Measurements from ENCODE around the gene ATAD3C. TPM values are rescaled to one million over a fixed set of nuclear protein-coding genes. Genes with fewer than 3 reads are reported as not detected.
"Not testable (repeated sequence)": the region's sequence is repeated elsewhere in the genome, so short reads cannot be mapped to it uniquely, and the experiment has no call there.

ATAD3C gene
- polyA plus RNA-seq, 1 of the 3 experiments (the other 2 are of a cell fraction): 0.38 TPM

- Histone ChIP-seq H3K4me3 (ENCODE audit: low read depth in 2 of 2, low read length in 1 of 2) (no peak overlapping the region), H3K4me1 (ENCODE audit: control insufficient read depth in 1 of 2, insufficient read depth in 2 of 2, low read depth in 1 of 2, low read length in 1 of 2) (peaks cover 4 to 5% of the 10 kb centered on the region in 2 experiments; a peak in 1 of 4 replicates), H3K27ac (ENCODE audit: low read depth in 2 of 2, low read length in 1 of 2) (no peak overlapping the region), H2AFZ (ENCODE audit: low read depth) (no peak overlapping the region), H3K27me3 (ENCODE audit: insufficient read depth) (no peaks in the 10 kb centered on the region), H3K4me2 (no peak overlapping the region), H3K36me3 (replicated peaks in 1 of 2; ENCODE audit: control insufficient read depth in 1 of 2, insufficient read depth in 2 of 2, low read length in 1 of 2) (peaks cover 0 to 3% of the 10 kb centered on the region in 2 experiments), H3K79me2 (ENCODE audit: insufficient read depth) (peaks cover 34% of the 10 kb centered on the region), H4K20me1 (ENCODE audit: insufficient read depth) (no peaks in the 10 kb centered on the region), H3K9me2 (no peaks in the 10 kb centered on the region), H3K9ac (no peak overlapping the region), H3F3A (replicated peaks; ENCODE audit: insufficient read depth) (peaks cover 10% of the 10 kb centered on the region), H3K9me3 (no peaks in the 10 kb centered on the region)
- 95% methylated on average over 13 of the region's 13 CpGs for WGBS (ENCODE audit: low lambda C conversion rate)
- ChIA-PET POLR2A (interaction anchor here (0.6 kb wide), 1 partner anchor 72 kb away, joined by 3 read pairs; no protein-coding TSS in a partner anchor), CTCF (no interaction called here)
- DNase-seq: no peak
- no peak for TF ChIP-seq MEF2A (IDR thresholded peaks at IDR 0.05; ENCODE audit: borderline replicate concordance, low read depth)
- no peak for TF ChIP-seq ELF1 (IDR thresholded peaks at IDR 0.05)
- TF ChIP-seq CTCF (IDR thresholded peaks at IDR 0.05): no peak
- no peak for TF ChIP-seq SMC3 (IDR thresholded peaks at IDR 0.05; ENCODE audit: low read depth, low read length)
- no peak for TF ChIP-seq TAF1 (IDR thresholded peaks at IDR 0.05; ENCODE audit: borderline replicate concordance, low read depth, low read length)
- TF ChIP-seq RCOR1 (IDR thresholded peaks at IDR 0.05; ENCODE audit: low read length): no peak
- no peak for TF ChIP-seq ZBTB33 (IDR thresholded peaks at IDR 0.05; ENCODE audit: borderline replicate concordance, low read depth)
- no peak for TF ChIP-seq MAX (IDR thresholded peaks at IDR 0.05; ENCODE audit: low read depth)
- no peak for TF ChIP-seq JUND (IDR thresholded peaks at IDR 0.05)
- no peak for TF ChIP-seq FOSL2 (IDR thresholded peaks at IDR 0.05; ENCODE audit: borderline replicate concordance, low read depth)
- TF ChIP-seq REST (IDR thresholded peaks at IDR 0.05; ENCODE audit: low read depth, low read length): no peak
- TF ChIP-seq TEAD4 (IDR thresholded peaks at IDR 0.05; ENCODE audit: borderline replicate concordance, insufficient read depth): no peak
- TF ChIP-seq EP300 (IDR thresholded peaks at IDR 0.05; ENCODE audit: borderline replicate concordance in 1 of 2, low read depth in 1 of 2, low read length in 1 of 2): no peak
Measured at GRCh38 chr1:1411626-1412025, 37.9 kb upstream of the ATAD3C start.

- 89% methylated on average over 11 of the region's 11 CpGs for WGBS (ENCODE audit: low lambda C conversion rate)
- CTCF ChIA-PET: interaction anchor here (0.9 to 1.6 kb wide), 2 partner anchors 40 to 93 kb away, joined by 4 read pairs; no protein-coding TSS in a partner anchor
- not testable (repeated sequence) for H3K27ac ChIP-seq (ENCODE audit: low read depth in 2 of 2, low read length in 1 of 2)
Measured at GRCh38 chr1:1412311-1412902, 37.1 kb upstream of the ATAD3C start.

More at GRCh38 chr1:1412311-1412902, 37.1 kb upstream of the ATAD3C start:
- DNase-seq; H3K27me3 ChIP-seq (ENCODE audit: insufficient read depth); H3K4me2 ChIP-seq; H3K36me3 ChIP-seq (replicated peaks in 1 of 2; ENCODE audit: control insufficient read depth in 1 of 2, insufficient read depth in 2 of 2, low read length in 1 of 2); H3F3A ChIP-seq (replicated peaks; ENCODE audit: insufficient read depth); H4K20me1 ChIP-seq (ENCODE audit: insufficient read depth); H3K9ac ChIP-seq; H3K9me2 ChIP-seq; POLR2A ChIA-PET; H3K4me3 ChIP-seq (ENCODE audit: low read depth in 2 of 2, low read length in 1 of 2); H3K9me3 ChIP-seq; H2AFZ ChIP-seq (ENCODE audit: low read depth); H3K4me1 ChIP-seq (ENCODE audit: control insufficient read depth in 1 of 2, insufficient read depth in 2 of 2, low read depth in 1 of 2, low read length in 1 of 2): not testable (repeated sequence)
- H3K79me2 ChIP-seq (ENCODE audit: insufficient read depth): peaks cover 26% of the 10 kb centered on the region

Measured in SK-N-SH (cell line).